Activated CD8-positive, alpha-beta memory T cell treated with anti-CD3 and anti-CD28 coated beads for 24 hours (primary cell): ENCODE data around the gene MYH9.

Experiments
- DNase-seq: peaks from one replicate; pipeline ENCODE4 v3.0.0-alpha.2; 2020

Gene MYH9

GRCh38 chr22:36366291-36366708, 21.5 kb downstream of the MYH9 start:
- DNase-seq: no peak

GRCh38 chr22:36365020-36365411, 22.8 kb downstream of the MYH9 start:
- DNase-seq: peak; percentile 89

GRCh38 chr22:36364255-36365019, 23.3 kb downstream of the MYH9 start:
- no peak for DNase-seq

GRCh38 chr22:36363349-36363981, 24.3 kb downstream of the MYH9 start:
- no peak for DNase-seq

GRCh38 chr22:36362932-36363331, 24.8 kb downstream of the MYH9 start:
- DNase-seq: no peak

- DNase-seq: no peak
These were observed 25.7 kb downstream of the MYH9 start for GRCh38 chr22:36362075-36362474.

GRCh38 chr22:36360871-36361383, 26.8 kb downstream of the MYH9 start:
- DNase-seq: no peak

- no peak for DNase-seq
These were observed 27.8 kb downstream of the MYH9 start for GRCh38 chr22:36360011-36360410.

GRCh38 chr22:36359470-36359996, 28.2 kb downstream of the MYH9 start:
- no peak for DNase-seq

GRCh38 chr22:36358533-36359469, 29.0 kb downstream of the MYH9 start:
- no peak for DNase-seq

- DNase-seq: no peak
These were observed 30.8 kb downstream of the MYH9 start for GRCh38 chr22:36356708-36357624.

GRCh38 chr22:36355894-36356293, 31.9 kb downstream of the MYH9 start:
- no peak for DNase-seq

GRCh38 chr22:36355362-36355761, 32.4 kb downstream of the MYH9 start:
- no peak for DNase-seq

- no peak for DNase-seq
These were observed 34.8 kb downstream of the MYH9 start for GRCh38 chr22:36352803-36353507.

GRCh38 chr22:36351921-36352802, 35.6 kb downstream of the MYH9 start:
- DNase-seq: no peak

GRCh38 chr22:36350751-36351594, 36.8 kb downstream of the MYH9 start:
- no peak for DNase-seq

GRCh38 chr22:36349726-36350125, 38.0 kb downstream of the MYH9 start:
- DNase-seq: no peak

- DNase-seq: no peak
These were observed 39.0 kb downstream of the MYH9 start for GRCh38 chr22:36348760-36349159.

GRCh38 chr22:36347094-36347493, 40.7 kb downstream of the MYH9 start:
- DNase-seq: no peak
